ENCODE data around the gene SEC61A1. TPM values are rescaled to one million over a fixed set of nuclear protein-coding genes. Genes with fewer than 3 reads are reported as not detected.
A peak's percentile ranks its signal among the peaks of the same experiment; 100 is the strongest.

Gene SEC61A1
- total RNA-seq, 2 experiments from 2014 or later = 113 to 123 TPM

DNA sequence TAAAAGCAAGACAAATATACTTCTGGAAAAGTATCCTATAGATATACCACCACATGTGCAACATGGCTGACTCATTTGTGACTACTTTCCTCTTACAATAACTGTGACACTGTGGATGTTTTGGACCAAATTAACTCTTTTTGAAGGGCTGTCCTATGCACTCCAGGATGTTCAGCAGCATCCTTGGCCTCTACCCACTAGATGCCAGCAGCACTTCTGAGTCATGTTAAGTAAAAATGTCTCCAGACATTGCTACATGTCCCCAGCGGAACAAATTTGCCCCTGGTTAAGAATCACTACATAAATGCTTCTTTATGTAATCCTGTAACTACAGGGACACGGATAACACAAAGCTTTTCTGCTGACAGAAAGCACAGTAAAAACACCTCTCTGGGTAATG lies 39.3 kb downstream of the SEC61A1 start:
- DNase-seq (no peak), ATAC-seq (no peak)
- Mint-ChIP-seq H3K27ac (no peak overlapping the region), H3K4me1 (peaks cover 4% of the 10 kb centered on the region), H3K36me3 (ENCODE audit: low read depth) (peaks cover 37% of the 10 kb centered on the region), H3K4me3 (no peak overlapping the region), H3K9me3 (ENCODE audit: low read depth) (no peaks in the 10 kb centered on the region), H3K27me3 (no peaks in the 10 kb centered on the region)
- ChIA-PET POLR2A (interaction anchor here (0.5 kb wide), 1 partner anchor 90 kb away, joined by 3 read pairs; no protein-coding TSS in a partner anchor), CTCF (interaction anchor here (0.6 to 1.3 kb wide), 4 partner anchors 14 to 503 kb away, joined by 3 to 4 read pairs (median 4); no protein-coding TSS in a partner anchor)
- intact Hi-C loops (cut with DNase I, micrococcal nuclease) = loop anchor here in 1 of 2 experiments (10.0 kb wide), 1 partner anchor 293 kb away; no protein-coding TSS in a partner anchor

- ChIA-PET CTCF (interaction anchor here (0.6 to 2.1 kb wide), 23 partner anchors 8 to 1259 kb away, joined by 3 to 22 read pairs (median 5); partner anchors contain the start of gene RUVBL1), POLR2A (no interaction called here)
- H3K4me1 Mint-ChIP-seq = peaks cover 4% of the 10 kb centered on the region
- H3K4me3 Mint-ChIP-seq = no peak overlapping the region
- intact Hi-C loops (cut with DNase I, micrococcal nuclease) = loop anchor here (1.0 to 10.0 kb wide), 7 partner anchors 38 to 514 kb away; no protein-coding TSS in a partner anchor
- H3K27ac Mint-ChIP-seq = no peak overlapping the region
- DNase-seq = no peak
- H3K36me3 Mint-ChIP-seq (ENCODE audit: low read depth) = peaks cover 43% of the 10 kb centered on the region
- no peaks in the 10 kb centered on the region for H3K27me3 Mint-ChIP-seq
- H3K9me3 Mint-ChIP-seq (ENCODE audit: low read depth) = no peaks in the 10 kb centered on the region
- peak; percentile 54 for ATAC-seq
Measured at GRCh38 chr3:128094295-128095151, 42.3 kb downstream of the SEC61A1 start.

- no peak overlapping the region for H3K4me3 Mint-ChIP-seq
- H3K9me3 Mint-ChIP-seq (ENCODE audit: low read depth) = no peaks in the 10 kb centered on the region
- intact Hi-C loops (cut with DNase I, micrococcal nuclease) = loop anchor here (1.0 to 10.0 kb wide), 7 partner anchors 38 to 513 kb away; no protein-coding TSS in a partner anchor
- H3K27me3 Mint-ChIP-seq = no peaks in the 10 kb centered on the region
- H3K4me1 Mint-ChIP-seq = peaks cover 4% of the 10 kb centered on the region
- CTCF ChIA-PET = interaction anchor here (0.5 to 2.1 kb wide), 24 partner anchors 8 to 404 kb away, joined by 3 to 22 read pairs (median 4); partner anchors contain the start of gene RUVBL1
- POLR2A ChIA-PET = no interaction called here
- peaks cover 47% of the 10 kb centered on the region for H3K36me3 Mint-ChIP-seq (ENCODE audit: low read depth)
- DNase-seq = peak; percentile 88
- no peak overlapping the region for H3K27ac Mint-ChIP-seq
- ATAC-seq = peak; percentile 98
Measured at GRCh38 chr3:128095222-128095703, 43.0 kb downstream of the SEC61A1 start.

DNA sequence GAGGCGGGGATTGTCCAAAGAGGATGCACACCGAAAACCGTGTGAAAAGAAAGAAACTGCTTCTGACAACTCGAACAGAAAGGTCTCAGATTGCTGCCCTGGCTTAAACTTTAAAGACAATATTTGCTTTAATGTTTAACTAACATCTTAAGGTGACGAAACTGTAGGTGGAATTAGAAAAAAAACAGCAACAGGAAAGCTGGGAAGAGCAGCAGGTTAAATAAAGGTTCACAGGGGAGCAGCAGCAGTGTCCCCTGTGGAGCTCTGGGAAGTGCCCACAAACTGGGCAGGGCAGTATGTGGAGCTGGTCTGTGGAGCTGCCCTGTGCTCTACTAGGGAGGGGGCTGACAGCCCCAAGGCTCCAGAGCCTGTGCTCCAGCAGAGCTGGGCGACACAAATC lies 46.0 kb downstream of the SEC61A1 start:
- Mint-ChIP-seq H3K36me3 (ENCODE audit: low read depth) (peaks cover 57% of the 10 kb centered on the region), H3K4me1 (peaks cover 4% of the 10 kb centered on the region), H3K27ac (no peak overlapping the region), H3K4me3 (no peak overlapping the region), H3K9me3 (ENCODE audit: low read depth) (no peaks in the 10 kb centered on the region), H3K27me3 (no peaks in the 10 kb centered on the region)
- ChIA-PET CTCF (interaction anchor here (1.4 to 3.4 kb wide), 2 partner anchors 14 to 35 kb away, joined by 4 to 11 read pairs; no protein-coding TSS in a partner anchor), POLR2A (interaction anchor here (0.7 kb wide), 2 partner anchors 142 to 840 kb away, joined by 3 to 4 read pairs; no protein-coding TSS in a partner anchor)
- intact Hi-C loops (cut with DNase I, micrococcal nuclease) = loop anchor here in 1 of 2 experiments (5.0 to 10.0 kb wide), 2 partner anchors 287 to 329 kb away; no protein-coding TSS in a partner anchor
- no peak for ATAC-seq
- DNase-seq = no peak

DNA sequence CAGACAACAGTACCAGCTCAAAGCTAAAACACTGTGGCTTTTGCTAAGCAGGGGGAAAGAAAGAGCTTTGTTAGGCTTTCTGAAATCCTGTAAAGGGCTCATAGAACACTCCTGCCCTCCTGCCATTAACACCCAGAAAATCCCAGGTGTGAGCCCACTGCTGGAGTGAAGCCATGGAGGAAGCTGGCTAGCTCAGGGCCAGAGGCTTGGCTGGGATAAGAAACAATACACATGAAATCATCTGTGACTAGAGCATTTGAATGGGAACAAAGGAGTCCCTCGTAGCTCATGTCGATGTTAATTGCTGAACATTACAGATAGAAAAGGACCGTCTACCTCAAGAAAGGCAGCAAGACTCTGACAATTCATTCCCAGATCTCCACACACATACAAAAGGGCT lies 47.9 kb downstream of the SEC61A1 start:
- ChIA-PET CTCF (interaction anchor here (1.1 to 3.4 kb wide), 2 partner anchors 33 to 40 kb away, joined by 4 to 11 read pairs; no protein-coding TSS in a partner anchor), POLR2A (no interaction called here)
- no peaks in the 10 kb centered on the region for H3K9me3 Mint-ChIP-seq (ENCODE audit: low read depth)
- H3K36me3 Mint-ChIP-seq (ENCODE audit: low read depth) = peaks cover 58% of the 10 kb centered on the region
- DNase-seq = no peak
- no peaks in the 10 kb centered on the region for H3K27me3 Mint-ChIP-seq
- H3K27ac Mint-ChIP-seq = no peak overlapping the region
- ATAC-seq = no peak
- no peaks in the 10 kb centered on the region for H3K4me1 Mint-ChIP-seq
- intact Hi-C loops (cut with DNase I, micrococcal nuclease) = no loop called here
- H3K4me3 Mint-ChIP-seq = no peak overlapping the region

DNA sequence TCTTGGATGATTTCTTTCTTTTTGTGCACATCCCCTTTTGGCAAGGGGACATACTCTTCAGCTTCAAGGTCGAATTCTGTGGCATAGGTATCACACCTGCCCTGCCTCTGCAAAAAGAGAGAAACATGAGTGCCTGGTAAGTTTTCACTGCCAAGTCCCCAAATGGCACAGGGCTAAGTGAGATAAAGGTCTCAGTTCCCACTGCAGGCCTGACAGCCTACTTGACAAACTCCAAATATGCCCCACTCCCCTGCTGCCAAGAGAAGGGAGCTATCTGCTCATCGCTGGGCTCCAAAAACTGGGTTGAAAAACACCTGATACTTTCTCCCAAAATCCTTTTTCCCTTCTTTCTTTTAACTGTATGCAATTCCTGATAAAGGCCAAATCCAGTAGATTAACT lies 48.4 kb downstream of the SEC61A1 start:
- Mint-ChIP-seq H3K36me3 (ENCODE audit: low read depth) (peaks cover 57% of the 10 kb centered on the region), H3K4me3 (no peak overlapping the region), H3K4me1 (no peaks in the 10 kb centered on the region), H3K27ac (no peak overlapping the region), H3K9me3 (ENCODE audit: low read depth) (no peaks in the 10 kb centered on the region), H3K27me3 (no peaks in the 10 kb centered on the region)
- ATAC-seq (no peak), DNase-seq (no peak)
- intact Hi-C loops (cut with DNase I, micrococcal nuclease) = no loop called here
- POLR2A ChIA-PET = no interaction called here
- CTCF ChIA-PET = interaction anchor here (3.4 kb wide), 1 partner anchor 33 kb away, joined by 11 read pairs; no protein-coding TSS in a partner anchor

GRCh38 chr3:128103136-128103676 lies 51.0 kb downstream of the SEC61A1 start:
- peaks cover 52% of the 10 kb centered on the region for H3K36me3 Mint-ChIP-seq (ENCODE audit: low read depth)
- intact Hi-C loops (cut with DNase I, micrococcal nuclease) = no loop called here
- no peak for DNase-seq
- no peak overlapping the region for H3K4me3 Mint-ChIP-seq
- ChIA-PET POLR2A (no interaction called here), CTCF (interaction anchor here (0.5 to 0.9 kb wide), 3 partner anchors 52 to 471 kb away, joined by 3 read pairs; no protein-coding TSS in a partner anchor)
- no peaks in the 10 kb centered on the region for H3K9me3 Mint-ChIP-seq (ENCODE audit: low read depth)
- no peak for ATAC-seq
- no peaks in the 10 kb centered on the region for H3K4me1 Mint-ChIP-seq
- no peak overlapping the region for H3K27ac Mint-ChIP-seq
- no peaks in the 10 kb centered on the region for H3K27me3 Mint-ChIP-seq

DNA sequence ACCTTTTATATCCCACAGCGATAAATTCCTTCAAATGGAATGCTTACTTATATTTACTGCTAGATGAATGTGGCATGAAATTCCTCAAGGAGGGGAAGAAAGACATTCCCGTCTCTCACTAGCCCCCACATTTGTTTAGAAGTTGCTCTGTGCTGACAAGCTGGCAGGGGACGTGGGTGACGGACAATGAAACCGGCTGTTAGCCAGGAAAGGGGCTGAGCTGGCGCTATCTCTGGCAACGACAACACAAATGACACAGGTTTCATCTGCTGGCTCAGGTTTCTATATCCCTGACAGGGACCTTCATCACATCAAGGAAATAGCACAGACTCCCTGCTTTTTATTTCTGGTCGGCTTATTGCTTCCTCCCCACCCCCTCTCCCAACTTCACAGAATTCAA lies 55.6 kb downstream of the SEC61A1 start:
- DNase-seq (no peak), ATAC-seq (no peak)
- Mint-ChIP-seq H3K27ac (no peak overlapping the region), H3K9me3 (ENCODE audit: low read depth) (no peaks in the 10 kb centered on the region), H3K36me3 (ENCODE audit: low read depth) (peaks cover 53% of the 10 kb centered on the region), H3K27me3 (no peaks in the 10 kb centered on the region), H3K4me1 (peaks cover 20% of the 10 kb centered on the region), H3K4me3 (no peak overlapping the region)
- CTCF ChIA-PET = interaction anchor here (0.8 to 0.9 kb wide), 2 partner anchors 13 to 42 kb away, joined by 3 read pairs; no protein-coding TSS in a partner anchor
- POLR2A ChIA-PET = no interaction called here
- intact Hi-C loops (cut with DNase I, micrococcal nuclease) = no loop called here

GRCh38 chr3:128111147-128111546 lies 58.9 kb downstream of the SEC61A1 start:
- Mint-ChIP-seq H3K27me3 (no peaks in the 10 kb centered on the region), H3K4me3 (no peak overlapping the region), H3K27ac (peak overlapping the region; percentile 93), H3K9me3 (ENCODE audit: low read depth) (no peaks in the 10 kb centered on the region), H3K36me3 (ENCODE audit: low read depth) (peaks cover 56% of the 10 kb centered on the region), H3K4me1 (peaks cover 42% of the 10 kb centered on the region)
- intact Hi-C loops (cut with DNase I, micrococcal nuclease) = loop anchor here in 1 of 2 experiments (5.0 kb wide), 1 partner anchor 41 kb away; the partner anchor contains the start of gene EEFSEC
- ATAC-seq (no peak), DNase-seq (no peak)
- ChIA-PET CTCF (interaction anchor here (1.0 kb wide), 2 partner anchors 16 to 22 kb away, joined by 4 to 6 read pairs; no protein-coding TSS in a partner anchor), POLR2A (no interaction called here)

DNA sequence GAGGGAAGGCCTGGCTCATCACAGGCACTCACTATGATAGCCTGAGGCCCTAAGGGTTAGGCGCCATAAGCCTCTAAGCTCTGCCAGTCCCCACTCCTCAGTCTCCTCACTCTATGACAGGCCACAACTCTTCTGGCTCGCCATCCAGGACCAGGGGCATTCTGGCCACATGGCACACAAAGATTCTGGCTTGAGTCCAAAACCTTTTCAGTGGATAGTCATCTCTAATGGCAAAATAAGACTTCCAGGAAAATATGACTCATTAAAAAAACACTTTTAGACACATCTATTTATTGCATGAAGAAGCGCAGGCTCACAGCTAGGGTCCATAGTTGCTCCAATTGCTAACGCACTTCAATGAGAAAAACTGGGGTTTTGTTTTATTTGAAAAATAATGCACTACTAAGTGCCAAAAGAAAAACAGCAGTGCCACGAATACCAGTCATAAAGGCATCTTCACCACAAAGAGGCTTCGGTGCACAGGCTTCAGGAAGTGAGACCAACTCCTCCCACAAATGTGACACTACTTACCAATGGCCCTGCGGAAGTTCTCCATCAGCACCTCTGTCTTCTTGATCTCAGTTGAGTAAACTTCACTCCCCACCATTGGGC lies 60.2 kb downstream of the SEC61A1 start:
- CTCF ChIA-PET = interaction anchor here (0.9 to 1.7 kb wide), 2 partner anchors 14 to 22 kb away, joined by 3 to 4 read pairs; no protein-coding TSS in a partner anchor
- peak overlapping the region; percentile 93 for H3K27ac Mint-ChIP-seq
- intact Hi-C loops (cut with DNase I, micrococcal nuclease) = loop anchor here (1.0 to 5.0 kb wide), 3 partner anchors 11 to 60 kb away; partner anchors contain the start of genes EEFSEC (in 1 of the 2), RUVBL1 (in 1 of the 2) and SEC61A1 (in 1 of the 2)
- no peaks in the 10 kb centered on the region for H3K27me3 Mint-ChIP-seq
- POLR2A ChIA-PET = interaction anchor here (0.5 to 1.9 kb wide), 2 partner anchors 11 to 797 kb away, joined by 3 to 10 read pairs; partner anchors contain the start of gene RUVBL1
- peaks cover 47% of the 10 kb centered on the region for H3K4me1 Mint-ChIP-seq
- H3K4me3 Mint-ChIP-seq = peak overlapping the region; percentile 15
- H3K36me3 Mint-ChIP-seq (ENCODE audit: low read depth) = peaks cover 58% of the 10 kb centered on the region
- peak; percentile 95 for ATAC-seq
- DNase-seq = peak; percentile 65
- H3K9me3 Mint-ChIP-seq (ENCODE audit: low read depth) = no peaks in the 10 kb centered on the region

Data from activated CD4-positive, alpha-beta T cell treated with anti-CD3 and anti-CD28 coated beads for 36 hours (primary cell).